ENCODE results near the gene LIFR.

LIFR gene

GRCh38 chr5:38434966-38435705 is 121.3 kb downstream of the LIFR start:
- no peak for DNase-seq (ENCODE audit: low spot score)

- no peak for DNase-seq (ENCODE audit: low spot score)
Observed at GRCh38 chr5:38433160-38433861, 123.1 kb downstream of the LIFR start.

GRCh38 chr5:38431242-38431853 is 125.1 kb downstream of the LIFR start:
- DNase-seq (ENCODE audit: low spot score) = no peak

- no peak for DNase-seq (ENCODE audit: low spot score)
Observed at GRCh38 chr5:38426986-38427950, 129.2 kb downstream of the LIFR start.

- no peak for DNase-seq (ENCODE audit: low spot score)
Observed at GRCh38 chr5:38426490-38426889, 130.0 kb downstream of the LIFR start.
